NCI-H2081 treated with DMSO at 0.1 percent for 48 hours (cell line): Measurements from ENCODE around the gene CBX8.

Experiments used
- DNase-seq: peaks from one replicate; lab custom pipeline; 2025; lab: John Stamatoyannopoulos, UW

Gene CBX8

DNA sequence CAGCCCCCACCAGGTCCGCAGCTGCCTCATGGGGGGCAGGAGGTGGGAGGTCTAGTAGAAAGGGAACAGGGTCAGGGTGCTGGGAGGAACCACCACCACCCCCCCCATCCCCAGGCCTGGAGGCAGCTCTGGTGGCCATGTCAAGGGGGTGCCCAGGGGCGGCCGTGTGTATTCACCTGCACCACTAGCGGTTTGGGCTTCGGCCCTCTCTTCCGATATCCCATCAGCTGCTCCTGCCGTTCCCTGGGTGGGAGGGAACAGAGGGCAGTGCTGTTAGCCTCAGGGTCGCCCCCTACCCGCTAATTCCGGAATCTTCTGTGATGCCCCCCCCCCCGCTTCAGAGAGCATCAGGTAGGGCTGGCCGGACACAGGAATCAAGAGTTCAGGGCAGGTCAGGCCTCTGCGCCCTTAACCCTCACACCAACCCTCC lies 38.6 kb upstream of the CBX8 start:
- DNase-seq: no peak

DNA sequence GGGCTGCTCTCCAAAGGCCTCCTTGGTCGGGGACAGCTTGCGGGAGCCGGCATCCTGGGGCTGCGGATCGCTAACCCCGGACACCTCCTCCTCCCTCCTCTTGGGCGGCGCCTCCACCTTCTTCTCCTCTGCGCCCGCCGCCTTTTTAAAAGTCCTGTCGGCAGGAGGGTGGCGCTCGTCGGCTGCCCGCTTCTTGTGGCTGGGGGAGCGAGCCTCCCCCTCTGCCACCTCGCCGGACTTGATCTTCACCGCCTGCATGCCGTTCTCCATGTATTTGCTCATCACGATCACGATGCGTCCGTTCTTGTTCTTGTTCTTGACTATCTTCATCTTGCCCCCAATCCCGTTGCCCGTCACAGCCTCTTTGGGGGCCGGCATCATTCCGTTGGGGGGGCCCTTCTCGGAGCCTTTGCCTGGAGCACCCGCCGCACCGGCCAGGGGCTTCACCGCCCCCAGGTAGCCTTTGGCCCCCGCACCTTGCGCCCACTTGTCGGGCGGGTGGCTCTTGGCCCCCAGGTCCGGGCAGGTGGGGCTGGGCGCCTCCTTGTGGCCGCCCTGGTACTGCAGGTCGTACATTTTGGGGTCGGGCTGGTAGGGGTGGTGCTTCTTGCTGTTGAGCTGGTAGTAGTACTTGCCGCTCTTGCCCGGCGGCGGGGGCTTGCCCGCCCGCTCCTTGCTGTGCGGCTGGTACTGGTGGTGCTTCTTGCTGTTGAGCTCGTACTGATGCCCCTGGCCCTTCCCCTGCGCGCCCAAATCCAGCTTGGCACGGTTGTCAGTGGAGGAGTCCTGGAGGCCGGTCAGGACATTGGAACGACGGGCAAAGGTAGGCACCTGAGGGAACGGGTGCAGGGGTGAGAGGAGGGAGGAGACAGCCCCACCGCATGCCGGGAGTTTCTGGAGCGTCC lies 37.9 kb upstream of the CBX8 start:
- no peak for DNase-seq

DNA sequence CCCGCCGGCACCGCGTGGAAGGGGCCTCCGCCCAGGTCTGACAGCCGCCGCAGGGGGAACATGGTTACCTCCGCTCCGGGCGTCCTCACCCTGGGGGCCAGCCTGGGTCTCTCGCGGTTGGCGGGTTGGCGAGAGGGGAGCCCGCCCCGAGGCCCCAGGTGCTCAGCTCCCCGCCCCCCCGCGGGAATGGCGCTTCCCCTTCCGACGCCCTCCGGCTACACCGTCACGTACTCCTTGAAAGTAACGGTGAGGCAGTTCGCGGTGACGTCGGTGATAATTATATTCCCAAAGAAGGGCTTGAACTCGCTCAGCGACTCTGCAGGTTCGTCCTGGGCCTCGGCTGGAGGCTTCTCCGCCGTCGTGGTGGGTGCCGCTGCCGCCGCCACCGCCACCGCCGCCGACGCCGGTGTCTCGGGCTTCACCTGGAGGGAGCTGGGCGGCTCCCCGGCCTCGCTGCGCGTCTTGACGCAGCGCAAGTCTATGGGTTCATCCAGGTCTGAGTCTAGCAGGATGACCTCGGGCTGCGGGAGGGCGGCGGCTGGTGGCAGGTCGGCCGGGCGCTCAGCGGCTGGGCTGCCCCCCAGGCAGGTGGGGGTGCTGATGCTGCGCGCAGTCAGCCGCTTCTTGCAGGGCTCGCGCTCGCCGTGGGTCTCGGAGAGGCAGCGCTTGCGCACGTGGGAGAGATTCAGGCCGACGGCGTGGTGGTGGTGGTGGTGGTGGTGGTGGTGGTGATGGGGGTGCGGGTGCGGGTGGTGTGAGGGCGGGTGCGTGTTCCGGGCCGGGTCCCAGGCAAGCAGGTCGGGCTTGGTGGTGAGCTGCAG lies 37.1 kb upstream of the CBX8 start:
- DNase-seq: no peak

DNA sequence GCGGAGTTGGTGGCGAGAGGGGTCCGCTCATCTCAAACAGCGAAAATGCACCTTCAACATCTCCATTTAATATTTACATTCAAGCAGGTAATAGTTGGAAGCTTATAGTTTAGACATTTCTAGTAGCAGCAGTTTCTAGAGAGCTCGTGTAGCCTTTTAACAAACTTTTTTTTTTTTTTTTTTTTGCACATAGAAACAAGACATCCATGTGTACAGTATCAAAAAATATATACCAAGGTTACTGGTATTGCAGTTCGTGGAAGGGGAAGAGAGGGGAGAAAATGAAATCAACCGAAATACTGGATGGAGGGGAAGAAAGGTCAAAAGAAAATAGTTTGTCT lies 36.2 kb upstream of the CBX8 start:
- DNase-seq: no peak

DNA sequence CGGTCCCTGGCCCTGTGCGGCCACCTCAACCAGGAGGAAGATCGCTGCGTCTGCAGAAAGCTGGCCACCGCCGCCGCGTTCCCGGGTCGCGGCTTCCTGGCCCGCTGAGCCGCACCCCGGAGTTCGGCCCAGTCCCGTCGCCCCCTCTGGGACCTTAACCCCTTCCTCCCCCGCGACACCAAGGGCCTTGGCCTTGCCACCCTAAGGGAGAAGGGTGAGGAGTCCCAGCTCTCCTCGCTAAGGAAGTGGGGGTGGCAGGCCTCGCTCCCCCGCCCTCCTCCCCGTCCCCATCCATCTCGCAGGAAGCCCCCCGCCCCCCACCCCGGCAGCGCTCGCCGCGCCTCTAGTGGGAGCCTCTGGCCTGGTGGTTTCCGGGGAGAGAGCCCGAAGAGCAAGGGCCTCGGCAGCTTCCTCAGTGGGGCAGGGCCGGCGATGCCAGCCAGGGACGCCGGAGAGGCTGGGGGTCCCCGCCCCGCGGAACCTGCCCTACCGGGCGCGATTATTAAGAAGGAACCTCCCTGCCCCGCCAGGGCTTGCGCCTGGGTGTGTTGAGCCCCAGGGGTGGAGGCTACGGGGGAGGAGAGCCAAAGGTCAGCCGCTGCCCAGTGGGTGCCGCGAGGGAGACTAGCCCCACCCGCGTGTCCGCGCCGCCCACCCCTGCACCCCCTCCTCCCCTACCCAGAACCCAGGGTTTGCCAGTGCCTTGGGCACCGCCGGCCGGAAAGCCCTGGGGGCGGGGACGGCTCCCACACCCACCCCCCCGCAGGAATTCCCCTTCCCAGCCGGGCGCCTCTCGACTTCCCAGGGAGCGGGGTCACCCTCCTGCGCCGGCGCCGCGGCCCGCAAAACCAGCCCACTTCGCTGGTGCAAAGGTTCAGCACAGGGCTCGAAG lies 35.6 kb upstream of the CBX8 start:
- DNase-seq: no peak

DNA sequence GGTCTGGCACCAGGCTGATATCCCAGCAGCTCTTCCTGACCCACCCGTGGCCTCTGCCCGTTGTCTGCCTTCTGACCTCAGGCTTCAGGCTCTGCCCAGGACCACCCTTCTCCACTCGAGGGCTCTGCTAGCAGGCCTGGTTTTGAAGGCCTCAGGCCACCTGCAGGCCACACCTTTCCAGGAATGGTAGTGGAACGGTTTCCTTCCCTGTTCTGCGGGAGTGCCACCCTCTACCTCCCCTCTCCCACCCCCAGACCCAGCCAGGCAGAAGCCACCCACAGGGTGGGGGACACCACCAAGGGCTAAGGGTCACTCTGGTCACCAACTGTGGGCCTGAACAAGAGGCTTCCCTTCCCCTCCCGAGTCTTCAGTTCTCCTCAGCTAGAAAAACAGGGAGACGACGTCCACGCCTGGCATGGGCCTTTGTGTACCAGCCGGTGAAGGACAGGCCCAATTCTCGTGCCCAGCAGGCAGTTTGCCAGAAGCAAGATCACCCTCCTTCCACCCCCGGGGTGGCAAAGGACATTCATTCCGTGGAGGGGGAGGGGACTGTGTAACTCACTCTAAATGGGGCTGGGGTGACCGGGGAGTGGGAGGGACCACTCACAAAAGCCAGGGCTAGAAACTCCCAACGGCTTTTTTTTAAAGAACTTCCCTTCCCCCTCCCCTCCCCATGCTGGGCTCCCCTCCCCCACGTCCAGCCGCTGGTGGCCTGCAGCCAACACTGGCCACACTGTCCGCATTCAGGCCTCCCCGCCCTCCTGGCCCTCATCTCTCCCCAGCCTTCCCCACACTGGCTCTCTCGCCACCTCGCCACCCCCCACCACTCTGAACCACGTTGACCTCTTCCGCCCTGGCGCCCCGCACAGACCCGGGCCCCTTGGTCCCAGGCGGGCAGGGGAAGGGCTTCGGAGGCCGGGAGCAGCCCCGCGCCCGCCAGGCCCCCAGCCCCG lies 34.7 kb upstream of the CBX8 start:
- no peak for DNase-seq

DNA sequence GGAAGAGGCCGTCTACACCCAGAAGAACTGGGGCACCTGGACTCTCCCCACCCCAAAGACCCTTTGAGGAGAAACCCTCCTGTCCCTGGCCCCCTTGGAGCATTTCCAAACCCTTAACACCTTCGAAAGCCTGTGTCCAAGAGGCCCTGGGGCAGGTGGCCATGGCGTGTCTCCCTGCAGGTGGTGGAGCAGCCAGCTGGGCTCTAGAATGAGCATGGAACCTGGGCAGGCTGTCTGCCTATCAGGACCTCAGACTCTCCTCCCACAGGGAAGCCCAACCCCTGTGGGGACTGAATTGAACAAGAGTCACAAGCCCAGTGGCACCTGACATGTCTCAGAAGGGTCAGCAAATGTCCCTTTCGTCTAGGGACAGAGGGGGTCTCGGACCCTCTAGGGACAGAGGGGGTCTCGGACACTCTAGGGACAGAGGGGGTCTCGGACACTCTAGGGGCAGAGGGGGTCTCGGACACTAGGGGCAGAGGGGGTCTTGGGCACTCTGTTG lies 33.9 kb upstream of the CBX8 start:
- DNase-seq: no peak

DNA sequence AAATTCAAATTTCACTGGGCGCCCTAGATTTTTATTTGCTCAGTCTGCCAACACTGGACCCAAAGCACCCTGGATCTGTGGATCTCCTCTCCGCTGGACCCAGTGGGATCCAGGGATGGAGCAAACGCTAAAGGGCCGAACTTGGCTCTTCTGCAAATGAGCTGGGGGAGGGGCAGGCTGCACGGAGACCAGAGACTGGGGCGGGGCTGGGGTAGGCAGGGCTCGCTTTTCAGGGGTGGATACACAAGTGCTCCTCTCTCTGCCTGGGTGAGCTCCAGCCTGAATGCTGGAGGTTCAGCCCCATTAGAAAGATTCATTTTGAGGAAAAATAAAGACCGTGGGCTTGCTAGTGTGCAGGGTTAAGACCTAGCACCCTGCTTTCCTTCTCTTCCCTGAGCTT lies 33.4 kb upstream of the CBX8 start:
- no peak for DNase-seq

DNA sequence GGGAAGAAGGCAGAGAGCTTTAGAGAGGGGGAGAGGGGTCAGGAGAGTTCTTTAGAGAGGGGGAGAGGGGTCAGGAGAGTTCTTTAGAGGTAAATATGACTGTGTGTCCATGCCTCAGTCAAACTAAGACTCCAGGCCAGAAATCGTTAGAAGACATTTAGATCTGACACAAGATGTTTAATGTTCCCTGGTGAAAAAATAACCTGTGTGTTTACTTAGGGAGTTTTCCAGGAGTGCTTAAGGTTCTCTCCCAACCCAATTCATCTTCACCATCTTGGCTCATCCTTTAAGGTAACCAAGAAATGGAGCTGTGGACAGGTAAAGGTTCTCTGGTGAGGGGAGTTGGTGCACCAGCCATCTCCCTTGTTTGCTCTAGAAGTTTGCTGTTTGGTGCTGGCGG lies 32.6 kb upstream of the CBX8 start:
- DNase-seq: no peak

DNA sequence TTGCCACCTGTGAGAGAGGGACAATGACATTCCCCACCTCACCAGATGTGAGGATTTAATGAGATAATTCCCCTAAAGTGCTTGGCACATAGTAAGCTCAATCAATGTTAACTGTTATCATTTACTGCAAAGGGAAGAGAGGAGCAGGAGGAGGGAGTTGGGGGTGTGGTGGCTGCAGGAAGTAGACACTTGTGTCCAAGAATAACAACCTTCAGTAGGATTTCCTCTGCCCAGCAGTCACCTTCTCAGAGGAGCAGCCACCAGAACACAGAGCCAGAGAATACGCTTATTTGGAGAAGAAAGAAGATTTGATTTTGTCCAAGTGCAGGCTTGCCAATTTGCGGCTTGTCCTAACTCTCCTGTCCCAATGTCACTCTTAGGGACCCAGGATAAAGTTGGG lies 32.1 kb upstream of the CBX8 start:
- DNase-seq: no peak

DNA sequence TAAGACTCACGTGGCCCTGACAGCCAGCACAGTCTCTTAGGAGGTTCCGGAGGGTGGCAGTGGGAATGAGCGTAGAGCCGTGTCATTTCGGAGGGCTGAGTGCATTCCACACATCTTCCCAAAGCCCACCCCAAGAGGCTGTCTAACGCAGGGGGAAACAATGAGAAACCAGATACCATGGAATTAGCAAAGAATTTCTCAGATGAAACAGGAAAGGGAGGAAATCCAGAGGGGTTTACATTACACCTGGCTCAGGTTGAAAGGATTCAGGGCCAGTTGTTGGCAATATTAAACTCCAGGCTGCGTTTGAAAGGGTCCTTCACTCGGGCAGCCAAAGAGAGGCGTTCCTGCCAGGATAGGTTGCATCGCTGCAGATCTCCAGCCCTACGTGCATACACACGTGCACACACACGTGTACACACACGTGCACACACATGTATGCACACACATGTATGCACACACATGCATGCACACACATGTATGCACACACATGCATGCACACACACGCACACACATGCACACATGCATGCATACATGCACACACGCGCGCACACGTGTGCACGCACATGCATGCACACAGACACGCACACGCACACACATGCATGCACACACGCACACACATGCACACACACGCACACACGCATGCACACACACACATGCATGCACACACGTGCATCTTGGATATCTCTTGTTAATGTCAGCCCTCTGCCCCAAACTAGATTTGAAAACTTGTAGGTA lies 30.1 kb upstream of the CBX8 start:
- DNase-seq: no peak

DNA sequence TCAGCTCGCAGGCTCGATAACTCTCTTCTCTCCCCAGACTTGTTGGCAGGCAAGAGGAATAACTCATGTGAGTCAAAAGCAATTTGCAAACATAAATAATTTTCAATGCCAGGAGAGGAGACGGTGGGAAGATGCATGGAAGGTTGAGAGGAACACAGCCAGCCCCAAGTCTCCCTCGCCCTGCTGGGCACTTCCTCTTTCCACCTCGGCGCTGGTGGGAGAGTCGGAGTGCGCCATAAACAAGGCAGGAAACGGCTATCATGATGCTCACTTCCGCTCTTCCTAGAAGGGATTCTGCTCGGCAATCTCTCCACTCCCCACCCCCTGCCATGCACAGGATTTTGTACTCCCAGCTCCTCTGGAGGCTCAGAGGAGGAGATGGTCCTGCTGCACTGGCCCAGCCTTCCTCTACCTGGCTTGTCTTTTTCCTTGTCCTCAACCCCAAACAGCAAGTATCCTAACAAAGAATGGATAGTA lies 29.4 kb upstream of the CBX8 start:
- no peak for DNase-seq

DNA sequence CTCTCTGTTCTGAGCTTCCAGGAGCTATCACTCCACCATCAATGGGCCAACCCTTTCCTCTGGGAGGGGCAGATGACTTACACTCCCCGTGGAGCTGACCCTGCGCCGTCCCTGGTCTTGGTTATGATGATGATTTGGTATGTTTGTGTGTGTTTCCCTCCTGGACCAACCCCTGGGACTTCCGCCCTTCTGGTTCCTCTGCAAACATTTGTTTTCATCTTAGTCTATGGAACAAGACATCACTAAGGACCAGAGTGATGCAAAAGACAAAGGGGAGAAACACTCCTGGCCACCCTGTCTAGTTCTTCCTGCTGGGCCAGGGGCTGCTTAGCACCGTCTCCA lies 28.7 kb upstream of the CBX8 start:
- DNase-seq: no peak

DNA sequence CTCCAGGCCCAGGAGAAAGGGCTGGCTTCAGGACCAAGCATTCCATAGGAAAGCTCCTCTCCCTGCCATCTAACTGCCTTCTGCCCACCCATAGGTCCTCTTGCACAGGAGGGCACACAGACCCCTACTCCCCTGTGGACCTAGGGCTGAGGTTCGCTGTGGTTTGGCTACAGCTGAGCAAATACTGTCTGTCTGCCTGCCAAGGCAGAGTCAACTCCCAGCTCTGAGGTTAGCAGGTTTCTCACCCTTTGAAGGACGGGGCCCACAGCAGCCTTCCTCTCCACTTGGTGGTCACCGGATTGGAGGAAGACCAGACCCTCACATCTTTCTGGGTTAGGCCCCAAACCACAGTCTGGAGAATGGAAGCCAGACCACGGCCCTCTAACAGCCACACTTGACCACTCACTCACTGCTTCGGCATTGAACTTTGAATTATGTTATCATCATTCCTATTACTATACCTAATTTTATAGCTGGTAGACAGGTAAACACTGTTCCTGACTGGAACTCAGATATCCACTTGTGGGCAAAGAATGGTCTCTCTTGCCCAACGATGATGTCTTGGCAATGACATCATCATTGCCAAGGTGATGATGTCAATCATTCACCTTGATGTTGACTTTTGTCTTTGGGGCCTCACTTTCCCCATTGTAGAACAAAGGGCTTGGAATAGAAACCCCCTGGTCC lies 28.2 kb upstream of the CBX8 start:
- no peak for DNase-seq

DNA sequence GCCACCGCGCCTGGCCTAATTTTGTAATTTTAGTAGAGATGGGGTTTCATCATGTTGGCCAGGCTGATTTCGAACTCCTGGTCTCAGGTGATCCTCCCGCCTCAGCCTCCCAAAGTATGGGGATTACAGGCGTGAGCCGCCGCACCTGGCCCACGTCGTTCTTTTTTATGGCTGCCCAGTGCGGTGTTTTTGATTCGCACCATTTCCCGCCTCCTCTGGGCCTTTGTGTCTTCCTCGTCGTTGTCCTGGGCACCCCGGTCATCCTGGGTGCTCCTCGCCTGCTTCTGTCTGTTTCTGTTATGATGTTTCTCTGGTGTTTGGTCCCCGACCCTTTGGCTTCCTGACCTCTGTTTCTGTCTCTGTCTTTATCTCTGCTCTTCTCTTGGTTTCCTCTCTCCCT lies 27.4 kb upstream of the CBX8 start:
- no peak for DNase-seq

DNA sequence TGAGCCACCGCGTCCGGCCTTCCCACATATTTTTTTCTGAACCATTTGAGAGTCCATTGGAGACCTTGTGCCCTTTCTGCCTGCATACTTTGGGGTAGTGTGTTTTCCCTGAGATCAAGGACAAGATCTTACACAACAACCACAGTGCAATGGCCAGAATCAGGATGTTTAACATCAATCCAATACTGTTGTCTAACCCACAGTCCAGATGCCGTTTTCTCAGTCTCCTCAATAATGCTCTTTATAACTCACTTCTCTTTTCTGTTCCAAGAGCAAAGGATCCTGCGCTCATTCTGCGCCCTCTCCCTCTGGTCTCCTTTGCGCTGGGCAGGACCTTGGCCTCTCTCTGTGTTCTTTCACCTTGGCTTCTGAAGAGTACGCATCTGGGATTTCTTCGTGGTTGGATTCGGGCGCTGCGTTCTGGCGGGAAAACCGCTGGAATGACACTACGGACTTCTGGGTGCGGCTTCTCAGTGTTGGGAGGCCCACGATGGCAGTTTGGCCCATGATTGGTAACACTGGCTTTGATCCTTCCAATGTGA lies 25.8 kb upstream of the CBX8 start:
- DNase-seq: no peak

DNA sequence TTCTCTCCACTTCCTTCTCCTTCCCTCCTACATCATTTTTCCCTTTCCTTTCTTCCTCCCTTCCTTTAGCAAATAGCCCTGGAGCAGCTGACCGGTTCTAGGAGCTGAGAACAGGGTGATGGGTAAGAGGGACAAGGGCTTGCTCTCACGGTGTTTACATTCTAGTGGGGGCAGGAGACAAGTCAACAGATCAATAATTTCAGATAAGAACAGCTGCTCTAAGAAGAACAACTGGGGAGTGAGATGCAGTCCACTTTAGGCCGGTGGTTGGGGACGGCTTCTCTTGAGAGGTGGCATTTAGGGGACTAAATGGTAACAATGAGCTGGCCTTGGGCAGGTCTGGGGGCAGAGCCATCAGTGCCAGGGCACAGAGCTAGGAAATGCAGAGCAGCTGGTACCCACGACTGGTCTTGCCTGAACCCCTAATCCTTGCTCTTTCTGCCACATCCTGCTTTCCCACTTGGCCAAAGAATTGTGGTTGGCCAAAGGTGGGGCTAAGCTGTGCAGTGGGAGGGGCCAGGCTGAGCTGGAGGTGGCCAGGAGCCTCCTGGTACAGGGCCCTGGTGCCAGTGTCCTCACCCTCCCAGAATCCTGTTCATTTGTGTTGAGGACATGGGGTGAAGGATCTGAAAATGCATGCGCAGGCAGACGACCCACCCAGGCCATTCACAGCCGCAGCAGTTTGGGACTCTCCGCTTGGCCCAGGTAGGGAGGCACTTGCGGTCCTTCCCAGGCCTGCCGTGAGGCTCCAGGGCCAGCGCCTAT lies 24.6 kb upstream of the CBX8 start:
- no peak for DNase-seq

DNA sequence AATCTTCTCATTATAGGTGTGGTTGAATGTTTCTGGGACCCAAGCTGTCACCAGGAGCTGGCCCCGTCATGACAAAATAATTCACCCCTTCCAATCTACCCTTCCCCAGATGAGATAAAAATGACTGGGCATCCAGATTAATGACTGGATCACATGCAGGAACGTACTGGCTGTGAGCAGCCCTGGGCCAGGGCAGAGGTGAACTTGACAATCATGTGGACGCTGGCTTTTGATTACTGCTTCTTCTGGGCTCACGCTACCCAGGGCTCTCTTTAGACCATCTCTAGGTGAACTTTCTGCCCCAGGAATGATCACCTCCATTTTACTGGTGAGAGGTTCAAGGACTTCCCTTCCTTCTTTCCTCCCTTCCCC lies 24.1 kb upstream of the CBX8 start:
- DNase-seq: no peak
